Measurements from ENCODE around the gene ARHGAP15.

ARHGAP15 gene

GRCh38 chr2:143582046-143582747, 453.0 kb downstream of the ARHGAP15 start:
- no peak for DNase-seq (ENCODE audit: low spot score)

- DNase-seq (ENCODE audit: low spot score): no peak
Measured at GRCh38 chr2:143584936-143585335, 455.7 kb downstream of the ARHGAP15 start.

DNA sequence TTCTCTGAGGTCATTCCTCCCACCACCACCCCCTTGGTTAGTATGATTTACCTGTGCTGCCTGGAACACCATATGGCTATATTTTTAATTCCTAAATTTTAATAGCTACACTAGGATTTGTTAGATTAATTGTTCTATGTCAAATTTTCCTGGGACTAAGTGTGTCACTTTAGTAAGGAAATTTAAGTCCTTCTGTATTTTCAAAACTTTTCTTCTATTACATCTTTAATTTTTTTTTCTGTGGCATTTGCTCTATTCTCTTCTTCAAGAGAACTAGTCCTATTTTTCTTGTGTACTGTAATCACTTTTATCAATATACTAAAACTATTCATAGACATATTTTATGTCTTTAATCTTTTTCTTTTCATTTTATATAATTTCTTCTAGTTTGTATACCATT, 456.9 kb downstream of the ARHGAP15 start:
- no peak for DNase-seq (ENCODE audit: low spot score)

- no peak for DNase-seq (ENCODE audit: low spot score)
Measured at GRCh38 chr2:143588746-143589145, 459.5 kb downstream of the ARHGAP15 start.

- DNase-seq (ENCODE audit: low spot score): no peak
Measured at GRCh38 chr2:143594161-143594560, 464.9 kb downstream of the ARHGAP15 start.

- no peak for DNase-seq (ENCODE audit: low spot score)
Measured at GRCh38 chr2:143594745-143595144, 465.5 kb downstream of the ARHGAP15 start.

DNA sequence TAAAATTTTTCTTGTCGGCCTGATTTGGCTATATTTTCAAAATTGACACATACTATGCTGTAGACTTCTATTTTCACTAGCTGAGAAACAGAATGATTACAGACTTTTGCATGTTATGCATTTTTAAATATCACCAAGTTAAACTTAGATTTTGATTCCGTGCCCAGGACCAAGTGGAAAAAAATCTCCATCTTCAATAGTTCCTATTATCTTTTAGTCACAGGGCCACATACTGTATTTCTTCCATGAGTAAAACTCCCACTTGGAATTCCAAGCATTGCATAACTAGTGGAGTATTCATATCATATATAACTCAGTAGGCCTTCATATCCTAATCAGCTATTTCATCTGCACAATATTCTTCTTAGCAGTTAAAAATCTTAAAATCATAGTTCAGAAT, 470.9 kb downstream of the ARHGAP15 start:
- no peak for DNase-seq (ENCODE audit: low spot score)

DNA sequence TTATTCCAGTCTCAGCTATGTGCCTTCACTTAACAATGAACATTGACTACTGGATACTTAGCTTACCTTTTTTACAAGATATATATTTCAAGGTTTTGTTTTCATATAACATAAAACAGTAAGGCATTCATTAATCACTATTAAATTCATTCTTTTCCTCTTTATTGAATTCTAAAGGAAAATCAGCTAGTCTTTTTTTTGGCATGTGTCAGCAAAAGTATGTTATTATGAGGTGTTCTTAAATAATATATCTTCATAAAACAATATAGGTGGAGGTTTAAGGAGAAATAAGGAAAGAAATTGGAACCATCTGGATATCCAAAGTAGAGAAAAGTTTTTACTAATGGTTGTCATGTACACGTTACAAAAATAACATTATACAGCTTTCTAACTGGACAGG, 472.6 kb downstream of the ARHGAP15 start:
- DNase-seq (ENCODE audit: low spot score): no peak

GRCh38 chr2:143603035-143603655, 473.9 kb downstream of the ARHGAP15 start:
- DNase-seq (ENCODE audit: low spot score): no peak

DNA sequence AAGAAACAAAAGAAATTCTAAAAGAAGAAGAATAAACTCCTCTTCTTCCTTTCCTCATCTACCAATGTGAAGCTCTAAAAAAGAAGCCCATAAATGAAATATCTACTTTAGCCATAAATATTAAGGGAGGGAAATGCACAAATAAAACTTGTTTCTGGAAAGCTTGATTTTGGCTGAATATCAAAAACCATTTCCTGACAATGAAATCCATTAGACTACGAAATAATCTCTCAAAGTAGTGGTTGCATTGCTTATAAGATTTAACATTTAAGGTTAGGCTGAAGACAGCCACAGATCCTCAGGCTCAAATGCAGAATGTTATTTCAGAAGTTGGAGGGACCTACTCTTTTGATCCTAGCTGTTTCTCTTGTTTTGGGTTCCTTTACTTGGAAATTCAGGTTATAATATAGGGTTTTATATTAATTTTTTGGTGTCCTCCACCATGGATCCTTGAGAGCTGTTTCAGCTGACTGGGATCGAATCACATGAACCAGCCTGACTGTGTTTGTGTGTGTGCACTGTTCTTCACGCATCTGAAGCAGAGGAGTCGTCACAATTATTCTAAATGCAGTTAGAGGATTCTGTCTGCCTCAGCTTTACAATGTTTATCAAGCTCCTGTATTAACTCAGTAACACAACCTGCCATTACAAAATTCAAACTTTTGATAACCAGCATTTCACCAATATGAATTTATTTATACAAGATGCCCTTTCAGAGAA, 474.8 kb downstream of the ARHGAP15 start:
- no peak for DNase-seq (ENCODE audit: low spot score)

GRCh38 chr2:143604566-143604959, 475.3 kb downstream of the ARHGAP15 start:
- DNase-seq (ENCODE audit: low spot score): no peak

DNA sequence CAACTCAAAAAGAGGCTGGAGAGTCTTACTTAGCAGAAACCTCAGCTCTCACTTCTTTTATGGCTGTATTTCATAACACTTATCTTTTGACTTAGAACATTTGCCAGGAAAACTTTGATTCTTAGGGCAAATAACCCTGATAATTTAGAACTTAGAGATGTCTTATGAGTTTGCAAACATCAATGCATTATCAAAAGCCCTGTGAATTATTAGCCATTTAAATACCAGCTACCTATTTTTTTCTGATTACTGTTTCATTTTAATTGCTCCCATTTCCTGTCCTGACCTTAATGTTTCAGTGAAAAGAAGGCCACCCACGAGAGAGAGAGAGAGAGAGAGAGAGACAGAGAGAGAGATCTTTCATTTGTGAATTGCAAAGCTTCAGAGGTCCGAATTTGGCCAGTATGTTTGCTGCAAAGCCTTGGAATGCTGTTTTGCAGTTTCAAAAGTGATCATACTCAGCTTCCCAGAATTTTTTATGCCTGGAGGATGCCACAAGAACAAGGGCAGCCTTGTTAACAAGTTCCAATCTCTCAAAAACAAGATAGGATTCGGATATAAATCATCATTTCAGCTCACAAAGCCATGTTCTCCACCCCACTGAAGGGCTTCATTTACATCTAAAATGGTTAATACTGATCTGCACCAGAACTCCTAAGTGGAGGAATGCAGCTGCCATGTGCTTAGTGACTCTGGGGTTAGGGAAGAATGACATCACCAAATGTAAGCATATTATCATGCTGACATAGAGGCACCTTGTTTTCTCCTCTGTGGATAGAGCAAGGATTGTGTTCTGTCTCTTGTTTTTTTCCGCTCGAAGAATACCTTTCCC, 478.2 kb downstream of the ARHGAP15 start:
- DNase-seq (ENCODE audit: low spot score): no peak

GRCh38 chr2:143608063-143608423, 478.8 kb downstream of the ARHGAP15 start:
- DNase-seq (ENCODE audit: low spot score): no peak

DNA sequence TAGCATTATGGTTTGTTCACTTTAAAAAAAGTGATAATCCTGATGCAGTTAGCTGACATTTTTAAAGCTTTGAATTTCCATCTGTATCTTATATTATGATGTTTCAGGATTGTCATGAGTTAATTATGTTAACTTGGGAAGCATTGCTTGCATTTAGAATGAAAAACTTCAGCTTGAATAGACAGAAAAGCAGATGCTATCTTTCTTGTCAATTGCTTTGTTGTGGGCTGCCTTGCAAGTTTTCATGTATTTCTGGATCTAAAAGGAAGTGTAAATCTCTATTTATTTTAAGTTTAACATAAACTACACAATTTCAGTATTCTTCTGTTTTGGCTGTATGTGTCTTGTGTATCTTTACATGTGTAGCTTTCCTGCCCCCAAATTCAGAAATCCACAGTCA, 479.5 kb downstream of the ARHGAP15 start:
- DNase-seq (ENCODE audit: low spot score): no peak

- DNase-seq (ENCODE audit: low spot score): no peak
Measured at GRCh38 chr2:143611336-143611735, 482.1 kb downstream of the ARHGAP15 start.

- no peak for DNase-seq (ENCODE audit: low spot score)
Measured at GRCh38 chr2:143615562-143615961, 486.3 kb downstream of the ARHGAP15 start.

GRCh38 chr2:143616452-143616851, 487.2 kb downstream of the ARHGAP15 start:
- DNase-seq (ENCODE audit: low spot score): no peak

DNA sequence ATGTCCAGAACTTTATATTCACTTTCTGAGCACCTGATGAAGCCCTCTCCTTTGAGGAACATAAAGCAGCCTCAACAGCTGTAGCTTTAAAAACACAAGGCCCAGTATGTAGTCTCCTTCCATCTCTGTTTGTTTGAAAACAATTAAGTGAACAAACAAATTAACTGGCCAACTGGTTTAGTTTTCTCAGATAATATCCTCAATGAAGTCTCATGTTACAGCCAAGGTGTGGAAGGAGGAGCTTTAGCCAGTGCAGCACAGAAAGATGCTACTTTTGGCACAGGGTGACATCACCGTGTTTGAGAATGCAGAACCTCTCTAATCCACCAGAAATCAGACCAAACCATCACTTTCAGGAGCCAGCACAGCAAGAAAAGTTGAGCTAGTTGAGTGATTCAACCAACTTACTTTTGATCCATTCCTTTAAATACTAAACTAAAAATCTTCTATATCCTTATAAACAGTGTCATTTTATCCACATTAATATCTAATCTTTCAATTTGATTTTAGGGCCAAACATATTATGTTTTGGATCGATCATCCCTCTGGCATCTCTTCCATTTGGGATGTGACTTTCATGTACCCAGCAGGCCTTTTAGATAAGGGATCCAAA, 488.7 kb downstream of the ARHGAP15 start:
- no peak for DNase-seq (ENCODE audit: low spot score)

DNA sequence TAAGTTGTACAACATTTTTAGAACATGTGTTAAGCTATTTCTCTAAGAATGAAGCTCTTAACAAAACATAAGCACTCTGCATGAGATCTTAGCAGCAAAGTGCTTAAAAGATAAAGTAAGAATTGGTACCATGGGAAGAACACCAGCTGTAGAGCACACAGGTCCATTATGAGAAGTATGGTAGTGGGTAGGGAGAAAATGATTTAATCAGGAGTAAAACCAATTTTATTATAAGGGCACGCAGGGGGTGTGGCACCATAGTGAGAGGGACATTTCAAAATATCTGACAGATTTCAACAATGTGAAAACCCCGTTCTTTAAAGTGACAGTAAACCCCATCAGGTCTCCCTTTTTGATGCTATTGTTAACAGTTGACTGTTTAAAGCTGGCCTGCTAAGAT, 492.9 kb downstream of the ARHGAP15 start:
- DNase-seq (ENCODE audit: low spot score): no peak

GRCh38 chr2:143623231-143623908, 494.2 kb downstream of the ARHGAP15 start:
- DNase-seq (ENCODE audit: low spot score): no peak

DNA sequence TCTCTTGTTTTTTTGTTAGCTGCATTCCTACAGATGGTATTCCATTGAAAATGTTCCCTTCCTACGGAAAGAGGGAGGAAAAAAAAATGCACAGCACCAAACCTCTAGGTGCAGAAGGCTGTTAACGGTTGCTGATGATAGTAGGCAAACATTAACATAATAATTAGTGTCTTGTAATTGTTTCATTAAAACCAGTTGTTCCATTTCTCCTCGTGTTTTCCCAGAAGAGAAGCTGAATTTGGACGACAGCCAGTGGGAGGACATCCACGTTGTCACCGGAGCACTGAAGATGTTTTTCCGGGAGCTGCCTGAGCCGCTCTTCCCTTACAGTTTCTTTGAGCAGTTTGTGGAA, 494.7 kb downstream of the ARHGAP15 start:
- DNase-seq (ENCODE audit: low spot score): no peak

- DNase-seq (ENCODE audit: low spot score): no peak
Measured at GRCh38 chr2:143629340-143629739, 500.1 kb downstream of the ARHGAP15 start.

Measured in D341Med (cell line).